Measurements from ENCODE around the gene DENND4A.

- TF ChIP-seq YY1 (IDR thresholded peaks at IDR 0.05; ENCODE audit: insufficient read depth, insufficient read length) (no peak), ZNF274 (IDR thresholded peaks at IDR 0.05; ENCODE audit: low read depth, low read length) (no peak)
Observed at GRCh38 chr15:65766422-65767263, 25.4 kb downstream of the DENND4A start.
